Measurements from ENCODE around the gene ARHGDIA.

DNA sequence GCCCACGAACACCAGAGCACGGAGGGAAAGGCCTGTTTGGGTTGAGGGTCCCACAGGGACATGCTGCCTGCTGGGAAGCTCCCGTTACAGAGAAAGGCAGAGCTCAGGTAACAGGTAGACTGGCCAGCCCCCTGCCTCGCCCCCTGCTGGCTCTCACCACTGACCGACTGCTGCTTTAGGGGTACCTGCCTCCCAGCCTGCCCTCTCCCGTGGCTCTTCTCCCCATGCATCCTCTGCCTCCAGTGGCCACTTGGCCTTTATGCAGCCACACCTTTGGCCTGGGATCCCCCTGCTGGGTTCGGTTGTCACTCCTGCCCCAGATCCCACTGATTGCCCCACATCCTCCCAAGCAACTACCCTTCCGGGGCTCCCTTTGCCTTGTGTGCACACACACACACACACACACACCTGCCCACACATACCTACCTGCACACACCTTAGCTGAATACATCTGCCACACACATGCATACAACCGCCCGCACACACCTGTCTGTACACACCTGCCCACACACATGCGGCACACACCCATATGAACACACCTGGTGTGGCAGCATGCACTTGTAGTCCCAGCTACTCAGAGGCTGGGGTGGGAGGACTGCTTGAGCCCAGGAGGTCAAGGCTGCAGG is 45.2 kb downstream of the ARHGDIA start:
- TF ChIP-seq CREB1 (IDR thresholded peaks at IDR 0.05): no peak
- TF ChIP-seq POLR2AphosphoS5 (IDR thresholded peaks at IDR 0.05; ENCODE audit: low read depth, low read length): no peak
- TF ChIP-seq POLR2A (IDR thresholded peaks at IDR 0.05; ENCODE audit: control extremely low read depth in 1 of 2, low read depth in 2 of 2, low read length in 2 of 2): no peak
- TF ChIP-seq NANOG (IDR thresholded peaks at IDR 0.05; ENCODE audit: insufficient read depth, low read depth, low read length, poor library complexity, severe bottlenecking): no peak
- TF ChIP-seq, protein P1, sequence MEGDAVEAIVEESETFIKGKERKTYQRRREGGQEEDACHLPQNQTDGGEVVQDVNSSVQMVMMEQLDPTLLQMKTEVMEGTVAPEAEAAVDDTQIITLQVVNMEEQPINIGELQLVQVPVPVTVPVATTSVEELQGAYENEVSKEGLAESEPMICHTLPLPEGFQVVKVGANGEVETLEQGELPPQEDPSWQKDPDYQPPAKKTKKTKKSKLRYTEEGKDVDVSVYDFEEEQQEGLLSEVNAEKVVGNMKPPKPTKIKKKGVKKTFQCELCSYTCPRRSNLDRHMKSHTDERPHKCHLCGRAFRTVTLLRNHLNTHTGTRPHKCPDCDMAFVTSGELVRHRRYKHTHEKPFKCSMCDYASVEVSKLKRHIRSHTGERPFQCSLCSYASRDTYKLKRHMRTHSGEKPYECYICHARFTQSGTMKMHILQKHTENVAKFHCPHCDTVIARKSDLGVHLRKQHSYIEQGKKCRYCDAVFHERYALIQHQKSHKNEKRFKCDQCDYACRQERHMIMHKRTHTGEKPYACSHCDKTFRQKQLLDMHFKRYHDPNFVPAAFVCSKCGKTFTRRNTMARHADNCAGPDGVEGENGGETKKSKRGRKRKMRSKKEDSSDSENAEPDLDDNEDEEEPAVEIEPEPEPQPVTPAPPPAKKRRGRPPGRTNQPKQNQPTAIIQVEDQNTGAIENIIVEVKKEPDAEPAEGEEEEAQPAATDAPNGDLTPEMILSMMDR (IDR thresholded peaks at IDR 0.05; ENCODE audit: control extremely low read depth in 1 of 3, insufficient read depth in 1 of 3, low read depth in 1 of 3, low read length in 3 of 3): peak; percentile 32 to 47 (median 46)
- no peak for TF ChIP-seq TAF7 (optimal IDR thresholded peaks at IDR 0.05; ENCODE audit: borderline replicate concordance, low read depth, low read length)
- TF ChIP-seq PHF8 (conservative IDR thresholded peaks at IDR 0.05; ENCODE audit: low read depth, low read length): no peak
- no peak for TF ChIP-seq CHD2 (IDR thresholded peaks at IDR 0.05; ENCODE audit: low read length)
- no peak for TF ChIP-seq ZNF274 (IDR thresholded peaks at IDR 0.05; ENCODE audit: borderline replicate concordance, extremely low read depth, low read length)
- TF ChIP-seq SIN3A (conservative IDR thresholded peaks at IDR 0.05 in 1 of 2, IDR thresholded peaks at IDR 0.05 in 1 of 2; ENCODE audit: low read depth in 1 of 2, low read length in 2 of 2): no peak
- TF ChIP-seq EP300 (IDR thresholded peaks at IDR 0.05; ENCODE audit: borderline replicate concordance in 1 of 2, low read depth in 2 of 2, low read length in 2 of 2): no peak
- TF ChIP-seq, protein P2, sequence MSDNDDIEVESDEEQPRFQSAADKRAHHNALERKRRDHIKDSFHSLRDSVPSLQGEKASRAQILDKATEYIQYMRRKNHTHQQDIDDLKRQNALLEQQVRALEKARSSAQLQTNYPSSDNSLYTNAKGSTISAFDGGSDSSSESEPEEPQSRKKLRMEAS (IDR thresholded peaks at IDR 0.05): no peak
- TF ChIP-seq JUND (IDR thresholded peaks at IDR 0.05; ENCODE audit: low read length): no peak
- TF ChIP-seq EGR1 (IDR thresholded peaks at IDR 0.05; ENCODE audit: borderline replicate concordance, low read depth, low read length): no peak
